Aorta (tissue), 5 donors: Measurements from ENCODE around the gene DACT1. TPM values are rescaled to one million over a fixed set of nuclear protein-coding genes. Genes with fewer than 3 reads are reported as not detected.

ENCODE experiments used
- ATAC-seq: fragments of 200-7000 bp; cut with Tn5 transposase; one replicate; pipeline ENCODE4 v1.9.1; 2022; ENCODE audit warnings: moderate library complexity; ENCODE audit not compliant: low FRiP score
- DNase-seq, 2 donors: peaks; one replicate each; pipeline ENCODE4 v3.0.0-alpha.2; 2020
- H3K27ac ChIP-seq, 2 donors: one replicate each; pipeline ENCODE4 v1.5.1; 2013; ENCODE audit warnings: low read length in 2 of 2, mild to moderate bottlenecking in 2 of 2, moderate library complexity in 2 of 2, control low read depth in 1 of 2, inconsistent platforms in 1 of 2, low read depth in 1 of 2
- H3K27me3 ChIP-seq, 2 donors: one replicate each; pipeline ENCODE4 v1.6.1; 2013; ENCODE audit warnings: control low read depth in 1 of 2, low read length in 1 of 2, mild to moderate bottlenecking in 1 of 2, moderate library complexity in 1 of 2; ENCODE audit not compliant: insufficient read depth in 2 of 2, control insufficient read depth in 1 of 2
- H3K36me3 ChIP-seq, 2 donors: one replicate each; pipeline ENCODE4 v1.6.1; 2013; ENCODE audit warnings: control low read depth in 1 of 2, low read length in 1 of 2, mild to moderate bottlenecking in 1 of 2; ENCODE audit not compliant: insufficient read depth in 2 of 2, control insufficient read depth in 1 of 2
- H3K4me1 ChIP-seq, 2 donors: one replicate each; pipeline ENCODE4 v1.6.1; 2013; ENCODE audit warnings: low read length in 2 of 2, control low read depth in 1 of 2, mild to moderate bottlenecking in 1 of 2, moderate library complexity in 1 of 2; ENCODE audit not compliant: insufficient read depth in 2 of 2, control insufficient read depth in 1 of 2
- H3K4me3 ChIP-seq, 2 donors: one replicate each; pipeline ENCODE4 v1.5.1; 2013; ENCODE audit warnings: low read length in 2 of 2, control low read depth in 1 of 2, mild to moderate bottlenecking in 1 of 2
- H3K9me3 ChIP-seq: one replicate; pipeline ENCODE4 v1.6.1; 2013; ENCODE audit warnings: mild to moderate bottlenecking, low read length; ENCODE audit not compliant: control insufficient read depth
- WGBS, 2 donors: extraction: QIAGEN DNeasy Blood & Tissue Kit; methylation state at CpG; one replicate each; pipeline ENCODE4 v1.1.7; 2013; 5-methylcytosine and 5-hydroxymethylcytosine counted together
- intact Hi-C, 2 donors: fragments of 100-400 bp; cut with DNase I; formaldehyde crosslinking; loops; one replicate each; pipeline versions ENCODE4 v1.14.2 to v1.15.0; 2022
- polyA plus RNA-seq, 2 donors: library from polyadenylated mRNA; stranded (reverse); fragments of 200-250 nt; gene quantifications; one replicate each; pipeline ENCODE4 v1.2.3, GENCODE V29; 2013
- total RNA-seq, 2 donors: library from RNA; stranded (reverse); fragmentation: NEBNext Ultra II Directional; extraction: Animal tissue kit (Norgen Biotek cat#: 25700); gene quantifications; one replicate each; pipeline ENCODE4 v1.2.1, GENCODE V29; 2021
- donor health status: healthy with polysubstance abuse.
- donor health status: Bipolar disorder and iron deficiency.
- donor health status: DM: no; HTN: no; CAD: no.
- donor health status: DM: no; HTN: no; CAD: no.
- donor health status: DM: yes; HTN: yes; CAD: no.

DACT1 gene
- total and polyA plus RNA-seq, 4 donors: 7.5 to 43.6 (median 27.4) TPM

DNA sequence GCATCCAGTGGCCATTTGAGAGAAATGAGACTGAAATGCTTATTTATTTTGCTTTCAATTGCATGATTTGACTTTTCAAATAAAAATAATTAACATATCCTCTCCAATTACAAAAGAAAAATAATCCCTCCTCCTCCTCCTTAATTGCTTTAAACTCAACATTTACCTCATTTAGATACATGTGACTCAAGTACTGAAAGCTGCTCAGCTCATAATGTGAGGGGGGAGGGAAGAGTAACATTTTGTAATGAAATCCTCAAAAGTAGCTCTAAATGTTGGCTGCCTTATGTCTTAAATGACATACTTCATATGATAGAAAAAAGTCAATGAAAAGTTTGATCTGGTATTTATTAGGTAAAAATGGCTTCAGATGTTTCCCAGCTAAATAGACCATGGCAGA lies 29.0 kb downstream of the DACT1 start:
- no peak for ATAC-seq
- Histone ChIP-seq H3K27me3 (no peaks in the 10 kb centered on the region), H3K9me3 (no peaks in the 10 kb centered on the region), H3K27ac (no peak overlapping the region), H3K4me1 (peaks cover 0 to 4% of the 10 kb centered on the region in 2 donors), H3K4me3 (no peak overlapping the region), H3K36me3 (no peaks in the 10 kb centered on the region)
- DNase-seq: no peak
- intact Hi-C loops: loop anchor here in 1 of 2 donors (10.0 kb wide), 1 partner anchor 118 kb away; no protein-coding TSS in a partner anchor

DNA sequence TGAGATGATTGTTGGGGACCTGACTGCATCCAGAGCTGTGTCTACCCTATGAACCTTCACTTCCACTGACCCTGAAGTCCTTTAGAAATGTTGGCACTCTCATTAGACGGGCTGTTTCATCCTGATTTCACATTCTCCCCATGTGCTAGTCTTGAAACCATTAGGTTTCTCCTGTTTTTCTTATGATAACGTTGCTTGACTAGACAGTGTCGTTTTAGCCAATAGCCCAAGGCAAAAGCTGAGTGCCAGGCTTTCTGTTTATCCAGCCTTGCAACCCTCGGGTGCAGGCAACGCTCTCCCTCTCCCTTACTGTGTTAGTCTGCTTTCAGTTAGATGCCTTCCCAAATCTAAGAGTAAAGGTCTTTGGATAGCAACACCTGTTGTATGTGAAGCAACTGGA lies 30.1 kb downstream of the DACT1 start:
- 4 to 9% methylated on average over 5 of the region's 5 CpGs for WGBS, 2 donors
- ATAC-seq (no peak), DNase-seq (no peak)
- no peaks in the 10 kb centered on the region for H3K36me3 ChIP-seq
- no peak overlapping the region for H3K27ac ChIP-seq
- H3K4me1 ChIP-seq: peaks cover 0 to 4% of the 10 kb centered on the region in 2 donors
- H3K4me3 ChIP-seq: no peak overlapping the region
- no peaks in the 10 kb centered on the region for H3K27me3 ChIP-seq
- intact Hi-C loops: loop anchor here in 1 of 2 donors (10.0 kb wide), 1 partner anchor 117 kb away; no protein-coding TSS in a partner anchor
- no peaks in the 10 kb centered on the region for H3K9me3 ChIP-seq

DNA sequence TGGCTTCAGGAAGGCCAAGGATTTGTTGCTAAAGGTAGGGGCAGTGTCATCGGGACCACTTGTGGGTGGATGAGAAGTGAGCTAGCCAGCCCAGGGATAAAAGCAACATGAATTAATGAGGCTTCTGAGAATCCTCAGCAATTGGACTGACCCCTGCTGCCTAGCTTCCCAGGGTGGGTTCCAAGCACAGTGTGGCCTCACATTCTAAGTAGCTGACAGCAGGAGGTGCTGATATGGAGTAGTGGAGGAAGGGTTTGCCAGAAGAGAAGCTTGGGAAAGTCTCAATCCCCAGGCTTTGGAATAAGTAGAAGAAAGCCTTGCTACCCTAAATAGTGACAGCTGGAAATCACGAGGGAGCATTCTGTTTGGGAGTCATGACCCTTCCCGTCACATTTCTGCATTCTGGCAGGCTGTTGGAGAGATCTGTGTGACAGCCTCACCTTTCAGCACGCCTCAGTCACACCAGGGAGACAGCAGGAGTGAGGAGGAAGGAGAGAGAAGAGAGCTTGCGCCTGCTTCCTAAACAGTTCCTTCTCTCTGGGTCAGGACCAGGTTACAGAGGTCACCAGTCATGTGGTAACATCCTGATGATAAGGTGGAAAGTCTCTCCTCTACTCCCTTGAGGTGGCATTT lies 31.2 kb downstream of the DACT1 start:
- Histone ChIP-seq H3K4me3 (no peak overlapping the region), H3K4me1 (peaks cover 0 to 1% of the 10 kb centered on the region in 2 donors), H3K27ac (no peak overlapping the region), H3K36me3 (no peaks in the 10 kb centered on the region), H3K27me3 (no peaks in the 10 kb centered on the region), H3K9me3 (no peaks in the 10 kb centered on the region)
- ATAC-seq (no peak), DNase-seq (no peak)
- intact Hi-C loops: loop anchor here in 1 of 2 donors (10.0 kb wide), 1 partner anchor 116 kb away; no protein-coding TSS in a partner anchor
- WGBS, 2 donors: 87 to 93% methylated on average over 5 of the region's 5 CpGs

DNA sequence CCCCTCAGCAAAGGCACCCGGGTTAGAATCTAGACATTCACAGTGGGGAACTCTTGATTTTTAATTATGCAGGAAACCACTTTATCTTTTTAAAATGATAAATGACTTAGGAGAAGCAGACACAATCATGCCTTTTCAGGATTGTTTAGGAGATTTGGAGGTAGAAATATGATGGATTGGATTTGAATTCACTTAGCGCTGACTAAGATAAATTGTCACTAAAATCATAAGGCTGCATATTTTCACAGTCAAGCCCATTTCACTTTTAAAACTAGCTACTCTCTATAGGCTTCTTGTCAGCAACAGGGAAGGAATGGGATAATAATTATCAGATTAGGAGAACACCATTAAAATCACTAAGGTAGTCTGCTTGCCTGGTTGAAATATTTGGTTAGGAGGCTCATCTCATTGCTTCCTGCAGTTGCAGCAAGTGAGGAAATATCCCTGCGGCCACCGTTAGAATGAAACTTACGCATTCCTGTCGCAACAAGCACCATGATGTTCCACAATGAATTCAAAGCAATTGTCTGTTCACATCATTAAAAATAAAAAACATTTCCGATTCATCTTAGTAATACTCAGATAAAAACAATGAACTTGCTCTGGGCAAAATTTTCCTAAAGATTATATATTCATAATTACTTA lies 31.9 kb downstream of the DACT1 start:
- intact Hi-C loops: loop anchor here in 1 of 2 donors (10.0 kb wide), 1 partner anchor 115 kb away; no protein-coding TSS in a partner anchor
- DNase-seq: no peak

DNA sequence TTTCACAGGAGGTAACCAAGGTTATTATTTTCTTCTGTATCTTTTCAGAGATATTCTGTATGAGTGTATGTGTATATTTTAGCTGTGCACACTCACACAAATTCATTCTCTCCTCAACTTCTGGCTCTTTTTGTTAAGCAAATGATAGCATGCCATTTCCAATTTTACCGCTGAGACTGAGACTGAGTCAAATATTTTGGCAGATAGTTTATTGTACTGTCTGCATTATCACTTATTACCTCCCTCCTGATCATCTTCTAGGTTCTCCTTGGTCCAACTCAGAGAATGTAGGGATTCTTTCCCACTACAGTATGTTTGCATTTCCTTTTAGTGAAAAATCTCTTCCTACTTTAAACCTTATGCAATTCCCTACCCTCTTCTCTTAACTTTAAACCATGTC lies 33.3 kb downstream of the DACT1 start:
- Histone ChIP-seq H3K36me3 (no peaks in the 10 kb centered on the region), H3K9me3 (no peaks in the 10 kb centered on the region), H3K4me1 (no peaks in the 10 kb centered on the region), H3K4me3 (no peak overlapping the region), H3K27me3 (no peaks in the 10 kb centered on the region), H3K27ac (no peak overlapping the region)
- ATAC-seq (no peak), DNase-seq (no peak)
- WGBS, 2 donors: 88 to 90% methylated on average over 1 of the region's 1 CpG
- intact Hi-C loops: no loop called here

More for the DNA sequence above, 31.9 kb downstream of the DACT1 start:
- Histone ChIP-seq H3K9me3 (no peaks in the 10 kb centered on the region), H3K4me1 (no peaks in the 10 kb centered on the region), H3K36me3 (no peaks in the 10 kb centered on the region), H3K27ac (no peak overlapping the region), H3K4me3 (no peak overlapping the region), H3K27me3 (no peaks in the 10 kb centered on the region)
- 93 to 94% methylated on average over 7 of the region's 7 CpGs for WGBS, 2 donors
- ATAC-seq: no peak

DNA sequence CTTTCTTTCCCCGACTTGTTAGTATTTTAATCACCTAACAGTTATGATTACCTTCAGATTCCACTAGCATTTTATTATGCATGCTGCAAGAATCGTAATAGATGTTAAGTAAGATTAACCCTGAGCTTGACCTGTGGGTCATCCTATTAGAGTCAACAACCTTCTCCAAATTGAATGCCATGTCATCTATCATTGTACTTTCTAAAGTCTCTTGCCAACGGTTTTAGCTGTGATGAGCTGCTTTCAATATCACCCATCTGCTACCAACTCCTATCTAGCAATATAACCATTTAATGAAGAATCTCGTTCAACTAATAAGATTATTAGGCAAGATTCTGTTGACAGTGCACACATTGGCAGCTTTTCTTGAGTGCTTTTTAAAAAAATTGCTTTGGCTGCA lies 33.7 kb downstream of the DACT1 start:
- WGBS, 2 donors: 83 to 84% methylated on average over 4 of the region's 4 CpGs
- no peak overlapping the region for H3K4me3 ChIP-seq
- intact Hi-C loops: no loop called here
- DNase-seq (no peak), ATAC-seq (no peak)
- H3K27me3 ChIP-seq: no peaks in the 10 kb centered on the region
- no peaks in the 10 kb centered on the region for H3K9me3 ChIP-seq
- H3K36me3 ChIP-seq: no peaks in the 10 kb centered on the region
- no peak overlapping the region for H3K27ac ChIP-seq
- H3K4me1 ChIP-seq: no peaks in the 10 kb centered on the region

DNA sequence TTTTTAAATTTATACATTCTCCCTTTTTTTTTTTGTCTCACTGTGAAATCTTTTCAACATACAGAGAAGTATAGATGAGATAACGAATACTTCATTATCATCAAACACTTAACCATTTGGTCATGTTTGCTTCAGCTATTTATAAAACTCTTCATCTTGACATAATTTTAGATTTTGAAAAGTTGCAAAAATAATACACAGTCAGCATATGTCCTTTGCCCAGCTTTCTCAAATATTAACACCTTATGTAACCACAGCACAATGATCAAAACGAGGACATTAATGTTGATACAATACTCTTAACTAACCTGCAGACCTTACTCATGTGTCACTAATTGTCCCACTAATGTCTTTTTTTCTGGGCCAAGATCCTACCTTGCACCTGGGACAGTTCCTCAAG lies 36.0 kb downstream of the DACT1 start:
- H3K36me3 ChIP-seq: no peaks in the 10 kb centered on the region
- H3K27ac ChIP-seq: no peak overlapping the region
- ATAC-seq (no peak), DNase-seq (no peak)
- H3K27me3 ChIP-seq: no peaks in the 10 kb centered on the region
- H3K9me3 ChIP-seq: no peaks in the 10 kb centered on the region
- 84 to 92% methylated on average over 2 of the region's 2 CpGs for WGBS, 2 donors
- intact Hi-C loops: no loop called here
- no peak overlapping the region for H3K4me3 ChIP-seq
- H3K4me1 ChIP-seq: no peaks in the 10 kb centered on the region

DNA sequence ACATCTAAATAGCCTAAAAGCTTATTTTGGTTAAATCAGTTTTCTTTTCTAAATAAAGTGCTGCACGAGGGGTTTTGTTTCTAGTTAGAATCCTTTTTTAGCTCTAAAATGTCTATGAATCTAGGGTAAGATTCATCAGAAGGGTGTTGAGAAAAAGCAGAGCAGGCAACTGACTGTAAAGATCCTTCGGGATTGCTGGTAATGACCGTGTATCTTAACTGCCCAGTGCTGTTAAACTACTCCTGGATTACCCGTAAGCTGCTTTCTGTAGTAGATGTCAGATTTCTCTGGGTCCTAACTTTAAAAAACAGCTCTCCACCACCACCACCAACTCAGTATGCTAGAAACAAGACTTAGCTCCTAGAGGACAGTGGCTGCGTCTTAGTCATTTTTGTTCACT lies 39.2 kb downstream of the DACT1 start:
- no peaks in the 10 kb centered on the region for H3K36me3 ChIP-seq
- 74 to 79% methylated on average over 5 of the region's 5 CpGs for WGBS, 2 donors
- no peaks in the 10 kb centered on the region for H3K4me1 ChIP-seq
- DNase-seq (no peak), ATAC-seq (no peak)
- H3K27ac ChIP-seq: no peak overlapping the region
- H3K4me3 ChIP-seq: no peak overlapping the region
- H3K27me3 ChIP-seq: no peaks in the 10 kb centered on the region
- intact Hi-C loops: no loop called here
- H3K9me3 ChIP-seq: no peaks in the 10 kb centered on the region

DNA sequence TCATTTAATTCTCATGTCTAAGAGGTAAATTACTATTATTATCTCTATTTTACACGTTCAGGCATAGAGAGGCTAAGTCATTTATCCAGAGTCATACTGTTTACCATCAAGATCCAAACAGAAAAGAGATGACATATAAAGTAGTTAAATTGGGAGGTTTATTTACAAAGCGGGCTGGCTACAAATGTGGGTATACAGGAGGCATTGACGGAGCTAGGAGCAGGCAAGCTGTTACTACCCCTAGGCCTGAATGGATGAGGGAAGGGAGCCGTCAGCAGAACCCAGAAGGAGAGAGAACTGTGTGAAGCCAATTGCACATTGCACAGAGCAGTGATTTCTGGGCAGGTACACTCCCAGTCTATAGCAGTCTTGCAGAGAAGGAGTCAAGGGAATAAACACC lies 39.8 kb downstream of the DACT1 start:
- DNase-seq: no peak
- no peaks in the 10 kb centered on the region for H3K27me3 ChIP-seq
- no peaks in the 10 kb centered on the region for H3K9me3 ChIP-seq
- no peak for ATAC-seq
- H3K4me1 ChIP-seq: no peaks in the 10 kb centered on the region
- 96 to 97% methylated on average over 4 of the region's 4 CpGs for WGBS, 2 donors
- no peak overlapping the region for H3K27ac ChIP-seq
- no peak overlapping the region for H3K4me3 ChIP-seq
- intact Hi-C loops: no loop called here
- H3K36me3 ChIP-seq: no peaks in the 10 kb centered on the region
